ENCODE data around the gene SCYGR6. TPM values are rescaled to one million over a fixed set of nuclear protein-coding genes. Genes with fewer than 3 reads are reported as not detected.

SCYGR6 gene
- total and polyA plus RNA-seq, 2 donors from 2014 or later = not detected

DNA sequence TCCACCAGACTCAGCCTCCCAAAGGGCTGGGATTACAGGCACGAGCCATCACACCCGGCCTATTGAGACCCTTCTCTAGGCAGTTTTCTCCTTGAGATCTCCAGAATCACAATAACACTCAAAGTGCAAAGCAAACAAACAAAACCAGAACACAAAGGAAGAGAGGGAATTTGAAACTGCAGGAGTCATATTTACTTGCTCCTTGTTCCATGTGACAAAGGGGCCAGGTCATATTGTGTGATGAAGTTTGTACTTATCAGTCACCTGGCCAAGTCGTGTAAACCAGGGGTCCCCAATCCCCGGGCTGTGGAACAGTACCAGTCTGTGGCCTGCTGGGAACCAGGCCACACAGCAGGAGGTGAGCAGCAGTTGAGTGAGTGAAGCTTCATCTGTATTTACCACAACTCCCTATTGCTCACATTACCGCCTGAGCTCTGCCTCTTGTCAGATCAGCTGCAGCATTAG lies 47.7 kb upstream of the SCYGR6 start:
- Histone ChIP-seq H3K36me3 (ENCODE audit: control insufficient read depth in 2 of 3, insufficient read depth in 3 of 3, low read length in 3 of 3) (no peaks in the 10 kb centered on the region), H3K4me3 (ENCODE audit: low read length in 3 of 3) (no peak overlapping the region), H3K27ac (ENCODE audit: low read depth in 2 of 2, low read length in 2 of 2) (no peak overlapping the region), H3K27me3 (ENCODE audit: control insufficient read depth, insufficient read depth, low read length) (no peaks in the 10 kb centered on the region), H3K9ac (ENCODE audit: low read length in 3 of 3) (no peak overlapping the region), H3K9me3 (ENCODE audit: control insufficient read depth in 2 of 3, insufficient read depth in 1 of 3, low read length in 3 of 3) (no peaks in the 10 kb centered on the region), H3K4me1 (ENCODE audit: control insufficient read depth in 2 of 3, insufficient read depth in 2 of 3, low read depth in 1 of 3, low read length in 3 of 3) (peaks cover 0 to 4% (median 2%) of the 10 kb centered on the region in 3 donors)
- intact Hi-C loops (cut with DNase I) = no loop called here
- FAIRE-seq = no peak
- DNase-seq = no peak
- TF ChIP-seq, protein P1, sequence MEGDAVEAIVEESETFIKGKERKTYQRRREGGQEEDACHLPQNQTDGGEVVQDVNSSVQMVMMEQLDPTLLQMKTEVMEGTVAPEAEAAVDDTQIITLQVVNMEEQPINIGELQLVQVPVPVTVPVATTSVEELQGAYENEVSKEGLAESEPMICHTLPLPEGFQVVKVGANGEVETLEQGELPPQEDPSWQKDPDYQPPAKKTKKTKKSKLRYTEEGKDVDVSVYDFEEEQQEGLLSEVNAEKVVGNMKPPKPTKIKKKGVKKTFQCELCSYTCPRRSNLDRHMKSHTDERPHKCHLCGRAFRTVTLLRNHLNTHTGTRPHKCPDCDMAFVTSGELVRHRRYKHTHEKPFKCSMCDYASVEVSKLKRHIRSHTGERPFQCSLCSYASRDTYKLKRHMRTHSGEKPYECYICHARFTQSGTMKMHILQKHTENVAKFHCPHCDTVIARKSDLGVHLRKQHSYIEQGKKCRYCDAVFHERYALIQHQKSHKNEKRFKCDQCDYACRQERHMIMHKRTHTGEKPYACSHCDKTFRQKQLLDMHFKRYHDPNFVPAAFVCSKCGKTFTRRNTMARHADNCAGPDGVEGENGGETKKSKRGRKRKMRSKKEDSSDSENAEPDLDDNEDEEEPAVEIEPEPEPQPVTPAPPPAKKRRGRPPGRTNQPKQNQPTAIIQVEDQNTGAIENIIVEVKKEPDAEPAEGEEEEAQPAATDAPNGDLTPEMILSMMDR (IDR thresholded peaks at IDR 0.05; ENCODE audit: borderline replicate concordance, extremely low read depth, insufficient read depth) = no peak

DNA sequence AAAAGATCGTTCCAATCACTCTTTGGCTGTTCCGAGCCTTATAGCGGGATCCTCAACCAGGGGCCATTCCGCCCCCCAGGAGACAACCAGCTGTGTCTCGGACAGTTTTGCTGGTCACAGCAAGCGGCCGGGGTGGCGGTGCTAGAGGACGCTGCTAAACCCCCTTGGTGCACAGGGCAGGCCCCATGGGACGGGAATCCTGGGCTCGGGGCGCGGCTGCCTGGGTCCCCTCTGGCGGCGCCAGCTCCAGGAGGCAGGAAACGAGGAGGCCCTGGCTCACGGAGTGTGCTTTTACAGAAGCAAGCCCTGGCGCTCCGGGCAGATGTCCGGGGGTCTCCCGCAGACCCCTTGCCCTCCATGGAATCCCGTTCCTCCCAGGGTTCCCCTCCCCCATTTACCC lies 43.3 kb upstream of the SCYGR6 start:
- Histone ChIP-seq H3K4me3 (ENCODE audit: low read length in 3 of 3) (no peak overlapping the region), H3K36me3 (ENCODE audit: control insufficient read depth in 2 of 3, insufficient read depth in 3 of 3, low read length in 3 of 3) (no peaks in the 10 kb centered on the region), H3K27ac (ENCODE audit: low read depth in 2 of 2, low read length in 2 of 2) (no peak overlapping the region), H3K9ac (ENCODE audit: low read length in 3 of 3) (no peak overlapping the region), H3K27me3 (ENCODE audit: control insufficient read depth, insufficient read depth, low read length) (no peaks in the 10 kb centered on the region), H3K9me3 (ENCODE audit: control insufficient read depth in 2 of 3, insufficient read depth in 1 of 3, low read length in 3 of 3) (no peaks in the 10 kb centered on the region), H3K4me1 (ENCODE audit: control insufficient read depth in 2 of 3, insufficient read depth in 2 of 3, low read depth in 1 of 3, low read length in 3 of 3) (peaks cover 0 to 11% (median 0%) of the 10 kb centered on the region in 3 donors)
- no peak for DNase-seq
- no peak for FAIRE-seq
- intact Hi-C loops (cut with DNase I) = loop anchor here (10.0 kb wide), 1 partner anchor 363 kb away; no protein-coding TSS in a partner anchor
- TF ChIP-seq, protein P1 (IDR thresholded peaks at IDR 0.05; ENCODE audit: borderline replicate concordance, extremely low read depth, insufficient read depth) = no peak

DNA sequence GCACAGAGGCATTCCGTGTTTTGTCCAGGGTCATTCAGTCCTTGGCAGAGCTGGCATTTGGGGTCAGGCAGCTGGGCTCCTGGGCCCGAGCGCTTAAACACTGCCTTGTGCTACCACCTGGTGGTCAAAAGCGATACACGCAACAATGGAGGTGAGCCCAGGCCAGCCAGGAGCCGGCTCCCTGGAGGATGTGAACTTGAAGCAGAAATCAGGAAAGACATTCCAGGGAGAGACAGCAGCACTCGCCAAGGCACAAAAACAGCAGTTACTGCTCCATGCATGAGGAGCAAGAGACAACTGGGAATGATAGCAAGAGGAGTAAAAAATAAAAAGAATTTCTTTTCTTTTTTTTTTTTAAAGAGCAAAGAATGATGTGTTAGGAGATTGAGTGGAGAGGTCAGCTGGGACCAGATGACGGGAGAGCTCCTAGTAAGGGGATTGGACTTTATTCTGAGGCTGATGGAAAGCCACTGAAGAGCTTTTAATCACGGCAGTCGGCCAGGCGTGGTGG lies 41.9 kb upstream of the SCYGR6 start:
- H3K4me3 ChIP-seq (ENCODE audit: low read length in 3 of 3) = no peak overlapping the region
- H3K9ac ChIP-seq (ENCODE audit: low read length in 3 of 3) = peak overlapping the region in 1 of 3 donors; percentile 71
- peaks cover 3 to 17% (median 4%) of the 10 kb centered on the region in 3 donors for H3K4me1 ChIP-seq (ENCODE audit: control insufficient read depth in 2 of 3, insufficient read depth in 2 of 3, low read depth in 1 of 3, low read length in 3 of 3)
- peak; percentile 77 to 90 (median 85) for DNase-seq
- peak; percentile 65 for FAIRE-seq
- peak overlapping the region in 1 of 2 donors; percentile 54 for H3K27ac ChIP-seq (ENCODE audit: low read depth in 2 of 2, low read length in 2 of 2)
- no peaks in the 10 kb centered on the region for H3K9me3 ChIP-seq (ENCODE audit: control insufficient read depth in 2 of 3, insufficient read depth in 1 of 3, low read length in 3 of 3)
- no peaks in the 10 kb centered on the region for H3K36me3 ChIP-seq (ENCODE audit: control insufficient read depth in 2 of 3, insufficient read depth in 3 of 3, low read length in 3 of 3)
- intact Hi-C loops (cut with DNase I) = loop anchor here (10.0 kb wide), 1 partner anchor 362 kb away; no protein-coding TSS in a partner anchor
- TF ChIP-seq, protein P1 (IDR thresholded peaks at IDR 0.05; ENCODE audit: borderline replicate concordance, extremely low read depth, insufficient read depth) = peak; percentile 91
- H3K27me3 ChIP-seq (ENCODE audit: control insufficient read depth, insufficient read depth, low read length) = no peaks in the 10 kb centered on the region

All from kidney (tissue), 14 donors.